Astrocyte (in vitro differentiated cells and primary cell): Measurements from ENCODE around the gene SNAI3. TPM values are rescaled to one million over a fixed set of nuclear protein-coding genes. Genes with fewer than 3 reads are reported as not detected.

ENCODE experiments used
- DNase-seq: peaks from one replicate; pipeline ENCODE4 v3.0.0-alpha.2; 2010; ENCODE audit warnings: low read depth
- FAIRE-seq: peaks from 2 replicates; lab custom pipeline; 2011; peaks lifted over from hg19 to GRCh38; lab: Jason Lieb, UNC
- H2AFZ ChIP-seq: 2 replicates; pipeline ENCODE4 v1.6.0; 2012; ENCODE audit warnings: low read depth, low read length, inconsistent platforms
- H3K27ac ChIP-seq: 2 replicates; pipeline ENCODE4 v1.5.1; 2011; ENCODE audit warnings: low read depth, low read length, inconsistent platforms
- H3K27me3 ChIP-seq: 2 replicates; pipeline ENCODE4 v1.6.0; 2011; ENCODE audit warnings: low read length, inconsistent platforms; ENCODE audit not compliant: insufficient read depth
- H3K36me3 ChIP-seq: 2 replicates; pipeline ENCODE4 v1.5.1; 2011; ENCODE audit warnings: low read length, inconsistent platforms; ENCODE audit not compliant: insufficient read depth
- H3K4me1 ChIP-seq: 2 replicates; pipeline ENCODE4 v1.5.1; 2011; ENCODE audit warnings: low read length, inconsistent platforms; ENCODE audit not compliant: insufficient read depth
- H3K4me2 ChIP-seq: 2 replicates; pipeline ENCODE4 v1.6.0; 2012; ENCODE audit warnings: low read length, inconsistent platforms
- H3K4me3 ChIP-seq: 2 replicates; pipeline ENCODE4 v1.5.1; 2011; ENCODE audit warnings: low read depth, mild to moderate bottlenecking, low read length, inconsistent platforms; ENCODE audit not compliant: insufficient read depth
- H3K79me2 ChIP-seq: 2 replicates; pipeline ENCODE4 v1.6.0; 2012; ENCODE audit warnings: mild to moderate bottlenecking, low read length, inconsistent platforms; ENCODE audit not compliant: insufficient read depth
- H3K9ac ChIP-seq: 2 replicates; pipeline ENCODE4 v1.6.0; 2012; ENCODE audit warnings: mild to moderate bottlenecking, low read length, inconsistent platforms
- H3K9me3 ChIP-seq: 2 replicates; pipeline ENCODE4 v1.5.1; 2012; ENCODE audit warnings: low read depth, mild to moderate bottlenecking, low read length, inconsistent platforms; ENCODE audit not compliant: insufficient read depth
- H4K20me1 ChIP-seq: 2 replicates; pipeline ENCODE4 v1.6.0; 2012; ENCODE audit warnings: low read length, inconsistent platforms; ENCODE audit not compliant: insufficient read depth
- H3K27ac Mint-ChIP-seq: one replicate; pipeline ENCODE4 v1.8.0; 2021; ENCODE audit warnings: mild to moderate bottlenecking, mixed read lengths; ENCODE audit not compliant: unreplicated experiment
- H3K27me3 Mint-ChIP-seq: one replicate; pipeline ENCODE4 v1.8.0; 2021; ENCODE audit warnings: low read depth, mixed read lengths; ENCODE audit not compliant: unreplicated experiment
- H3K36me3 Mint-ChIP-seq: one replicate; pipeline ENCODE4 v1.8.0; 2021; ENCODE audit warnings: low read depth, mixed read lengths; ENCODE audit not compliant: unreplicated experiment
- H3K4me1 Mint-ChIP-seq: one replicate; pipeline ENCODE4 v1.8.0; 2021; ENCODE audit warnings: low read depth, mixed read lengths; ENCODE audit not compliant: unreplicated experiment
- H3K4me3 Mint-ChIP-seq: one replicate; pipeline ENCODE4 v1.8.0; 2021; ENCODE audit warnings: mild to moderate bottlenecking, moderate library complexity, mixed read lengths; ENCODE audit not compliant: unreplicated experiment
- H3K9me3 Mint-ChIP-seq: one replicate; pipeline ENCODE4 v1.8.0; 2021; ENCODE audit warnings: mild to moderate bottlenecking, mixed read lengths; ENCODE audit not compliant: unreplicated experiment
- EZH2 ChIP-seq: IDR thresholded peaks from 2 replicates; pipeline ENCODE4 v1.6.1; 2012; ENCODE audit warnings: mild to moderate bottlenecking, low read length, inconsistent platforms; ENCODE audit not compliant: insufficient read depth
- total RNA-seq: library from RNA; stranded (reverse); gene quantifications from 2 replicates; pipeline ENCODE4 v1.2.1, GENCODE V29; 2021
- TF ChIP-seq, protein P1 (sequence below): IDR thresholded peaks from 2 replicates; pipeline ENCODE4 v1.5.1; 2011; ENCODE audit warnings: low read depth, mild to moderate bottlenecking, inconsistent platforms, low read length, moderate library complexity; ENCODE audit not compliant: insufficient read depth

Gene SNAI3
- total RNA-seq, 1 donor from 2014 or later = 0.48 TPM

GRCh38 chr16:88696441-88696840, 10.1 kb upstream of the SNAI3 start:
- H3K4me2 ChIP-seq = no peak overlapping the region
- no peak overlapping the region for H3K4me3 ChIP-seq
- H3K27ac ChIP-seq = no peak overlapping the region
- H3K9me3 ChIP-seq = no peaks in the 10 kb centered on the region
- H3K4me1 Mint-ChIP-seq = peaks cover 4% of the 10 kb centered on the region
- no peak for FAIRE-seq
- H3K27ac Mint-ChIP-seq = no peak overlapping the region
- H3K79me2 ChIP-seq = peaks cover 11% of the 10 kb centered on the region
- no peaks in the 10 kb centered on the region for H3K36me3 ChIP-seq
- H3K36me3 Mint-ChIP-seq = peaks cover 8% of the 10 kb centered on the region
- peaks cover 11% of the 10 kb centered on the region for H3K4me1 ChIP-seq
- H3K27me3 Mint-ChIP-seq = peaks cover 4% of the 10 kb centered on the region
- no peak overlapping the region for H3K9ac ChIP-seq
- no peak overlapping the region for H3K4me3 Mint-ChIP-seq
- H4K20me1 ChIP-seq = no peaks in the 10 kb centered on the region
- no peaks in the 10 kb centered on the region for H3K9me3 Mint-ChIP-seq
- H3K27me3 ChIP-seq = no peaks in the 10 kb centered on the region
- DNase-seq = no peak
- no peak overlapping the region for H2AFZ ChIP-seq
- TF ChIP-seq, protein P1, sequence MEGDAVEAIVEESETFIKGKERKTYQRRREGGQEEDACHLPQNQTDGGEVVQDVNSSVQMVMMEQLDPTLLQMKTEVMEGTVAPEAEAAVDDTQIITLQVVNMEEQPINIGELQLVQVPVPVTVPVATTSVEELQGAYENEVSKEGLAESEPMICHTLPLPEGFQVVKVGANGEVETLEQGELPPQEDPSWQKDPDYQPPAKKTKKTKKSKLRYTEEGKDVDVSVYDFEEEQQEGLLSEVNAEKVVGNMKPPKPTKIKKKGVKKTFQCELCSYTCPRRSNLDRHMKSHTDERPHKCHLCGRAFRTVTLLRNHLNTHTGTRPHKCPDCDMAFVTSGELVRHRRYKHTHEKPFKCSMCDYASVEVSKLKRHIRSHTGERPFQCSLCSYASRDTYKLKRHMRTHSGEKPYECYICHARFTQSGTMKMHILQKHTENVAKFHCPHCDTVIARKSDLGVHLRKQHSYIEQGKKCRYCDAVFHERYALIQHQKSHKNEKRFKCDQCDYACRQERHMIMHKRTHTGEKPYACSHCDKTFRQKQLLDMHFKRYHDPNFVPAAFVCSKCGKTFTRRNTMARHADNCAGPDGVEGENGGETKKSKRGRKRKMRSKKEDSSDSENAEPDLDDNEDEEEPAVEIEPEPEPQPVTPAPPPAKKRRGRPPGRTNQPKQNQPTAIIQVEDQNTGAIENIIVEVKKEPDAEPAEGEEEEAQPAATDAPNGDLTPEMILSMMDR = no peak
- no peak for TF ChIP-seq EZH2

GRCh38 chr16:88695753-88696152, 9.4 kb upstream of the SNAI3 start:
- H3K27ac ChIP-seq = no peak overlapping the region
- peaks cover 7% of the 10 kb centered on the region for H3K79me2 ChIP-seq
- Mint-ChIP-seq H3K27me3 (peaks cover 9% of the 10 kb centered on the region), H3K4me1 (peaks cover 4% of the 10 kb centered on the region), H3K27ac (no peak overlapping the region), H3K36me3 (peaks cover 8% of the 10 kb centered on the region), H3K9me3 (no peaks in the 10 kb centered on the region), H3K4me3 (no peak overlapping the region)
- no peak overlapping the region for H3K4me3 ChIP-seq
- H3K27me3 ChIP-seq = no peaks in the 10 kb centered on the region
- H2AFZ ChIP-seq = no peak overlapping the region
- H3K4me2 ChIP-seq = no peak overlapping the region
- peaks cover 6% of the 10 kb centered on the region for H3K4me1 ChIP-seq
- TF ChIP-seq EZH2 = no peak
- TF ChIP-seq, protein P1 = no peak
- no peaks in the 10 kb centered on the region for H3K9me3 ChIP-seq
- H3K9ac ChIP-seq = no peak overlapping the region
- FAIRE-seq = no peak
- no peak for DNase-seq
- no peaks in the 10 kb centered on the region for H4K20me1 ChIP-seq
- no peaks in the 10 kb centered on the region for H3K36me3 ChIP-seq

GRCh38 chr16:88695218-88695617, 8.9 kb upstream of the SNAI3 start:
- H3K4me1 Mint-ChIP-seq = peaks cover 1% of the 10 kb centered on the region
- Histone ChIP-seq H3K4me3 (no peak overlapping the region), H2AFZ (no peak overlapping the region), H3K9ac (no peak overlapping the region), H3K27me3 (no peaks in the 10 kb centered on the region), H3K4me1 (peaks cover under 1% of the 10 kb centered on the region), H4K20me1 (no peaks in the 10 kb centered on the region), H3K36me3 (no peaks in the 10 kb centered on the region), H3K79me2 (peaks cover 3% of the 10 kb centered on the region), H3K27ac (no peak overlapping the region), H3K4me2 (no peak overlapping the region), H3K9me3 (no peaks in the 10 kb centered on the region)
- H3K27me3 Mint-ChIP-seq = peaks cover 15% of the 10 kb centered on the region
- DNase-seq (no peak), FAIRE-seq (no peak)
- TF ChIP-seq EZH2 = no peak
- TF ChIP-seq, protein P1 = no peak
- H3K9me3 Mint-ChIP-seq = no peaks in the 10 kb centered on the region
- H3K36me3 Mint-ChIP-seq = peaks cover 8% of the 10 kb centered on the region
- no peak overlapping the region for H3K4me3 Mint-ChIP-seq
- no peak overlapping the region for H3K27ac Mint-ChIP-seq
